Mucosa of descending colon (tissue), 3 donors: ENCODE data around the gene QSOX2. TPM values are rescaled to one million over a fixed set of nuclear protein-coding genes. Genes with fewer than 3 reads are reported as not detected.

ENCODE experiments used
- ATAC-seq: fragments of 200-7000 bp; cut with Tn5 transposase; one replicate; pipeline ENCODE4 v1.9.1; 2020; ENCODE audit warnings: mild to moderate bottlenecking, moderate library complexity
- DNase-seq, 3 donors: peaks; one replicate each; pipeline ENCODE4 v3.0.0-alpha.2; 2020
- H3K36me3 ChIP-seq: fragments of 200-600 bp; one replicate; pipeline ENCODE4 v1.8.0; 2021; ENCODE audit warnings: low read depth, mild to moderate bottlenecking
- H3K4me1 ChIP-seq: fragments of 200-600 bp; one replicate; pipeline ENCODE4 v1.8.0; 2021; ENCODE audit warnings: low read depth, mild to moderate bottlenecking
- H3K4me3 ChIP-seq: fragments of 200-600 bp; one replicate; pipeline ENCODE4 v1.8.0; 2021; ENCODE audit warnings: mild to moderate bottlenecking
- H3K9me3 ChIP-seq: fragments of 200-600 bp; one replicate; pipeline ENCODE4 v1.8.0; 2021; ENCODE audit warnings: mild to moderate bottlenecking
- CTCF ChIP-seq: fragments of 200-600 bp; IDR thresholded peaks from one replicate; pipeline ENCODE4 v1.8.0; 2022; ENCODE audit warnings: antibody characterized with exemption, mild to moderate bottlenecking
- intact Hi-C, 2 donors: fragments of 100-400 bp; cut with DNase I in 1 of 2; cut with micrococcal nuclease in 1 of 2; formaldehyde crosslinking; loops; one replicate each; pipeline versions ENCODE4 v1.11.0 to v1.11.1; 2022; cut with DNase I, micrococcal nuclease
- total RNA-seq, 3 donors: library from RNA; stranded (reverse); fragmentation: NEBNext Ultra II Directional in 2 of 3; extraction: Animal tissue kit (Norgen Biotek cat#: 25700) in 2 of 3; gene quantifications; one replicate each; pipeline versions ENCODE4 v1.2.1 to v1.2.4, GENCODE V29; 2021 to 2023
- donor health status: DM: no; HTN: no; CAD: no; lungs with moderate emphysema.
- donor health status: DM: no; HTN: no; CAD: no.
- donor health status: DM: no; HTN: yes; CAD: no.

QSOX2 gene
- total RNA-seq, 3 donors from 2014 or later: 6.1 to 8.1 (median 7.1) TPM

- no peak for ATAC-seq
- DNase-seq: no peak
- Histone ChIP-seq H3K4me3 (no peak overlapping the region), H3K9me3 (no peaks in the 10 kb centered on the region), H3K4me1 (no peaks in the 10 kb centered on the region), H3K36me3 (no peaks in the 10 kb centered on the region)
- intact Hi-C loops: no loop called here
- no peak for TF ChIP-seq CTCF
Observed at GRCh38 chr9:136180586-136180985, 65.0 kb downstream of the QSOX2 start.

GRCh38 chr9:136179761-136180160 is 65.9 kb downstream of the QSOX2 start:
- H3K9me3 ChIP-seq: no peaks in the 10 kb centered on the region
- DNase-seq (no peak), ATAC-seq (no peak)
- TF ChIP-seq CTCF: no peak
- H3K36me3 ChIP-seq: no peaks in the 10 kb centered on the region
- H3K4me3 ChIP-seq: no peak overlapping the region
- H3K4me1 ChIP-seq: no peaks in the 10 kb centered on the region
- intact Hi-C loops: no loop called here

GRCh38 chr9:136179101-136179616 is 66.5 kb downstream of the QSOX2 start:
- ATAC-seq (no peak), DNase-seq (no peak)
- Histone ChIP-seq H3K36me3 (no peaks in the 10 kb centered on the region), H3K4me3 (no peak overlapping the region), H3K9me3 (no peaks in the 10 kb centered on the region), H3K4me1 (no peaks in the 10 kb centered on the region)
- intact Hi-C loops: no loop called here
- no peak for TF ChIP-seq CTCF

- no peak overlapping the region for H3K4me3 ChIP-seq
- TF ChIP-seq CTCF: no peak
- DNase-seq (no peak), ATAC-seq (no peak)
- intact Hi-C loops: no loop called here
- H3K9me3 ChIP-seq: no peaks in the 10 kb centered on the region
- H3K36me3 ChIP-seq: no peaks in the 10 kb centered on the region
- no peaks in the 10 kb centered on the region for H3K4me1 ChIP-seq
Observed at GRCh38 chr9:136178773-136179075, 66.9 kb downstream of the QSOX2 start.

GRCh38 chr9:136178061-136178772 is 67.4 kb downstream of the QSOX2 start:
- no peak for DNase-seq
- intact Hi-C loops: no loop called here
- H3K36me3 ChIP-seq: no peaks in the 10 kb centered on the region
- no peak for TF ChIP-seq CTCF
- no peak overlapping the region for H3K4me3 ChIP-seq
- ATAC-seq: no peak
- H3K4me1 ChIP-seq: no peaks in the 10 kb centered on the region
- H3K9me3 ChIP-seq: no peaks in the 10 kb centered on the region

- ATAC-seq (no peak), DNase-seq (no peak)
- intact Hi-C loops: no loop called here
- no peak for TF ChIP-seq CTCF
- Histone ChIP-seq H3K4me1 (no peaks in the 10 kb centered on the region), H3K36me3 (no peaks in the 10 kb centered on the region), H3K9me3 (no peaks in the 10 kb centered on the region), H3K4me3 (no peak overlapping the region)
Observed at GRCh38 chr9:136177224-136177623, 68.4 kb downstream of the QSOX2 start.
